ENCODE results near the gene CYP27C1. TPM values are rescaled to one million over a fixed set of nuclear protein-coding genes. Genes with fewer than 3 reads are reported as not detected.
"Not testable (repeated sequence)": the region's sequence is repeated elsewhere in the genome, so short reads cannot be mapped to it uniquely, and the experiment has no call there.

The CYP27C1 gene
- polyA plus RNA-seq, 1 donor from 2014 or later = 0.84 TPM

DNA sequence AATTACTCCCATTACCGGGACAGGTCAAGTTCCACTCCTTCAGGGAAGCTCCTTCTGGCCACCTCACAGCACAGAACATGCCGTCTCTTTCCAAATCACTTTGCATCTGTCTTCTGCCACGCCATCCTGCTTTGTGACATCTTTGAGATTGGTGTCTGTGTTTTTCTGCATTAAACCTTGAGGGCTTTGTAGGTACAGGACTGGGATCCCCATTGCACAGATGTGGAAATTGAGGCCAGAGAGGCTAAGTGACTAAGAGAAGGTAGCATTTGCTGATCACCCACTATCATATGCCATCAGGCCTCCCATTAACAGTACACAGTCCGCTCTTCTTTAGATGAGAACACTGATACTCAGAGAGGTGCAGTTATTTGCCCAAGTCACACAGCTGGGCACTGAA lies 9.5 kb upstream of the CYP27C1 start:
- Histone ChIP-seq H3K9ac (ENCODE audit: low read length) (no peak overlapping the region), H3K79me2 (replicated peaks; ENCODE audit: insufficient read depth, low read length) (no peaks in the 10 kb centered on the region), H2AFZ (ENCODE audit: low read depth, low read length) (no peak overlapping the region), H3K4me2 (ENCODE audit: low read length) (no peak overlapping the region), H3K9me2 (ENCODE audit: insufficient read depth, low read length) (no peaks in the 10 kb centered on the region), H3K27ac (ENCODE audit: low read length) (no peak overlapping the region), H3F3A (ENCODE audit: insufficient read depth, low read length, poor library complexity, severe bottlenecking) (no peaks in the 10 kb centered on the region), H3K9me3 (ENCODE audit: low read length) (peaks cover 2% of the 10 kb centered on the region), H3K4me3 (ENCODE audit: low read length) (no peak overlapping the region), H3K27me3 (ENCODE audit: insufficient read depth, low read depth, low read length) (no peaks in the 10 kb centered on the region), H3K36me3 (ENCODE audit: insufficient read depth, low read length) (no peaks in the 10 kb centered on the region), H4K20me1 (ENCODE audit: insufficient read depth) (no peaks in the 10 kb centered on the region)
- TF ChIP-seq EZH2 (IDR thresholded peaks at IDR 0.05; ENCODE audit: borderline replicate concordance, insufficient read depth, low read length, poor library complexity, severe bottlenecking) (no peak), CTCF (IDR thresholded peaks at IDR 0.05; ENCODE audit: poor library complexity, severe bottlenecking) (no peak), EP300 (conservative IDR thresholded peaks at IDR 0.05; ENCODE audit: poor library complexity, severe bottlenecking) (no peak)

DNA sequence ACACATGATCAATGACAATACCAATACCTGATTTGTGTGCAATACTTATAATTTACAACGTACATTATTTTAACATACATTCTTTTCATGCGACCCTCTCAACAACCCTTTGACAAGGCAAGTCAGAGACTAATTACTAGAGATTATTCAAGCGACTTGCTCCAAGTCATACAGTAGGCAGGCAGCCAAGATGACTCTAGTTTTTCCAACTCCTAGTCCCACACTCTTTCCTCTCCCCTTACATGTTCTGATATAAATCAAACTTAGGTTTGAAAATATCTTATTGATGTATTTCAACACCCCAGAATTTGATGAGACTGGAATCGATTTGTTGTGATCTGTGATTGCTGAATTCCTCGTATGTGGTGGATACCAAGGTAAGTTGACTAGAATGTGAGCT lies 8.0 kb upstream of the CYP27C1 start:
- Histone ChIP-seq H3K27ac (ENCODE audit: low read length) (no peak overlapping the region), H4K20me1 (ENCODE audit: insufficient read depth) (no peaks in the 10 kb centered on the region), H2AFZ (ENCODE audit: low read depth, low read length) (no peak overlapping the region), H3K27me3 (ENCODE audit: insufficient read depth, low read depth, low read length) (no peaks in the 10 kb centered on the region), H3K9me3 (ENCODE audit: low read length) (peaks cover 2% of the 10 kb centered on the region), H3K36me3 (ENCODE audit: insufficient read depth, low read length) (no peaks in the 10 kb centered on the region), H3F3A (ENCODE audit: insufficient read depth, low read length, poor library complexity, severe bottlenecking) (no peaks in the 10 kb centered on the region), H3K79me2 (replicated peaks; ENCODE audit: insufficient read depth, low read length) (no peaks in the 10 kb centered on the region), H3K9ac (ENCODE audit: low read length) (no peak overlapping the region), H3K9me2 (ENCODE audit: insufficient read depth, low read length) (no peaks in the 10 kb centered on the region), H3K4me3 (ENCODE audit: low read length) (no peak overlapping the region), H3K4me2 (ENCODE audit: low read length) (no peak overlapping the region)
- TF ChIP-seq POLR2AphosphoS5 (IDR thresholded peaks at IDR 0.05) (no peak), EP300 (conservative IDR thresholded peaks at IDR 0.05; ENCODE audit: poor library complexity, severe bottlenecking) (no peak), CTCF (IDR thresholded peaks at IDR 0.05; ENCODE audit: poor library complexity, severe bottlenecking) (no peak), REST (IDR thresholded peaks at IDR 0.05; ENCODE audit: borderline replicate concordance) (no peak), EZH2 (IDR thresholded peaks at IDR 0.05; ENCODE audit: borderline replicate concordance, insufficient read depth, low read length, poor library complexity, severe bottlenecking) (no peak), SMC3 (conservative IDR thresholded peaks at IDR 0.05; ENCODE audit: poor library complexity) (no peak), RAD21 (conservative IDR thresholded peaks at IDR 0.05) (no peak), TAF1 (IDR thresholded peaks at IDR 0.05; ENCODE audit: low read depth) (no peak), MXI1 (conservative IDR thresholded peaks at IDR 0.05; ENCODE audit: poor library complexity, severe bottlenecking) (no peak)

- not testable (repeated sequence) for H3K9ac ChIP-seq (ENCODE audit: low read length)
Observed at GRCh38 chr2:127227264-127227660, 7.2 kb upstream of the CYP27C1 start.

More at GRCh38 chr2:127227264-127227660, 7.2 kb upstream of the CYP27C1 start:
- H3K4me3 ChIP-seq (ENCODE audit: low read length); H3K27ac ChIP-seq (ENCODE audit: low read length); H3K79me2 ChIP-seq (replicated peaks; ENCODE audit: insufficient read depth, low read length); H3F3A ChIP-seq (ENCODE audit: insufficient read depth, low read length, poor library complexity, severe bottlenecking); H4K20me1 ChIP-seq (ENCODE audit: insufficient read depth); H2AFZ ChIP-seq (ENCODE audit: low read depth, low read length); H3K27me3 ChIP-seq (ENCODE audit: insufficient read depth, low read depth, low read length); H3K9me3 ChIP-seq (ENCODE audit: low read length); H3K36me3 ChIP-seq (ENCODE audit: insufficient read depth, low read length); H3K9me2 ChIP-seq (ENCODE audit: insufficient read depth, low read length); H3K4me2 ChIP-seq (ENCODE audit: low read length): not testable (repeated sequence)

All from neural cell (in vitro differentiated cells).